ENCODE results near the gene CHL1.

CHL1 gene

GRCh38 chr3:330494-331115 lies 134.0 kb downstream of the CHL1 start:
- TF ChIP-seq CTCF (IDR thresholded peaks at IDR 0.05; ENCODE audit: low read depth, low read length) = no peak
- no peak for DNase-seq (ENCODE audit: low read depth, low spot score)
- in situ Hi-C loops (cut with HindIII; ENCODE audit: low sequenced_read_pairs) = no loop called here
- no peak overlapping the region for H3K4me3 ChIP-seq (ENCODE audit: low read depth, low read length)

GRCh38 chr3:331881-332280 lies 135.3 kb downstream of the CHL1 start:
- no peak overlapping the region for H3K4me3 ChIP-seq (ENCODE audit: low read depth, low read length)
- in situ Hi-C loops (cut with HindIII; ENCODE audit: low sequenced_read_pairs) = no loop called here
- no peak for TF ChIP-seq CTCF (IDR thresholded peaks at IDR 0.05; ENCODE audit: low read depth, low read length)
- DNase-seq (ENCODE audit: low read depth, low spot score) = no peak

- no peak for TF ChIP-seq CTCF (IDR thresholded peaks at IDR 0.05; ENCODE audit: low read depth, low read length)
- H3K4me3 ChIP-seq (ENCODE audit: low read depth, low read length) = no peak overlapping the region
- no peak for DNase-seq (ENCODE audit: low read depth, low spot score)
- in situ Hi-C loops (cut with HindIII; ENCODE audit: low sequenced_read_pairs) = no loop called here
Measured at GRCh38 chr3:332701-333100, 136.1 kb downstream of the CHL1 start.

GRCh38 chr3:335240-335639 lies 138.7 kb downstream of the CHL1 start:
- no peak for TF ChIP-seq CTCF (IDR thresholded peaks at IDR 0.05; ENCODE audit: low read depth, low read length)
- no peak for DNase-seq (ENCODE audit: low read depth, low spot score)
- in situ Hi-C loops (cut with HindIII; ENCODE audit: low sequenced_read_pairs) = no loop called here
- no peak overlapping the region for H3K4me3 ChIP-seq (ENCODE audit: low read depth, low read length)

- no peak overlapping the region for H3K4me3 ChIP-seq (ENCODE audit: low read depth, low read length)
- TF ChIP-seq CTCF (IDR thresholded peaks at IDR 0.05; ENCODE audit: low read depth, low read length) = no peak
- in situ Hi-C loops (cut with HindIII; ENCODE audit: low sequenced_read_pairs) = no loop called here
- no peak for DNase-seq (ENCODE audit: low read depth, low spot score)
Measured at GRCh38 chr3:339351-339750, 142.8 kb downstream of the CHL1 start.

GRCh38 chr3:341998-342397 lies 145.4 kb downstream of the CHL1 start:
- no peak for DNase-seq (ENCODE audit: low read depth, low spot score)
- TF ChIP-seq CTCF (IDR thresholded peaks at IDR 0.05; ENCODE audit: low read depth, low read length) = no peak
- in situ Hi-C loops (cut with HindIII; ENCODE audit: low sequenced_read_pairs) = no loop called here
- H3K4me3 ChIP-seq (ENCODE audit: low read depth, low read length) = no peak overlapping the region

- no peak for DNase-seq (ENCODE audit: low read depth, low spot score)
- H3K4me3 ChIP-seq (ENCODE audit: low read depth, low read length) = no peak overlapping the region
- in situ Hi-C loops (cut with HindIII; ENCODE audit: low sequenced_read_pairs) = no loop called here
- no peak for TF ChIP-seq CTCF (IDR thresholded peaks at IDR 0.05; ENCODE audit: low read depth, low read length)
Measured at GRCh38 chr3:346186-346585, 149.6 kb downstream of the CHL1 start.
